Activated CD4-positive, alpha-beta T cell treated with anti-CD3 and anti-CD28 coated beads, Interleukin-2, amount 10 ng/mL, durations not matched to agents 7 days and 5 days (primary cell): ENCODE data around the gene CLEC3A. TPM values are rescaled to one million over a fixed set of nuclear protein-coding genes. Genes with fewer than 3 reads are reported as not detected.
"Not testable (repeated sequence)": the region's sequence is repeated elsewhere in the genome, so short reads cannot be mapped to it uniquely, and the experiment has no call there.

Source experiments
- CTCF ChIA-PET: fragments of 350-600 bp; sonication (Branson Sonifier 250); formaldehyde crosslinking; loops from one replicate; lab custom pipeline; 2021; ENCODE audit warnings: antibody characterized with exemption; lab: Charles Lee
- POLR2A ChIA-PET: fragments of 350-600 bp; sonication (Branson Sonifier 250); formaldehyde crosslinking; loops from one replicate; lab custom pipeline; 2021; ENCODE audit warnings: antibody characterized with exemption; lab: Charles Lee
- DNase-seq: peaks from one replicate; pipeline ENCODE4 v3.0.0-alpha.2; 2020
- H3K27ac Mint-ChIP-seq: one replicate; pipeline ENCODE4 v1.8.0; 2021; ENCODE audit warnings: mild to moderate bottlenecking, moderate library complexity, mixed read lengths
- H3K27me3 Mint-ChIP-seq: one replicate; pipeline ENCODE4 v1.8.0; 2021; ENCODE audit warnings: mixed read lengths
- H3K36me3 Mint-ChIP-seq: one replicate; pipeline ENCODE4 v1.8.0; 2021; ENCODE audit warnings: low read depth, mixed read lengths
- H3K4me1 Mint-ChIP-seq: one replicate; pipeline ENCODE4 v1.8.0; 2021; ENCODE audit warnings: mixed read lengths
- H3K4me3 Mint-ChIP-seq: one replicate; pipeline ENCODE4 v1.8.0; 2021; ENCODE audit warnings: mild to moderate bottlenecking, moderate library complexity, mixed read lengths
- H3K9me3 Mint-ChIP-seq: one replicate; pipeline ENCODE4 v1.8.0; 2021; ENCODE audit warnings: mixed read lengths
- total RNA-seq, 2 experiments: library from RNA; stranded (reverse); gene quantifications; one replicate each; pipeline ENCODE4 v1.2.3, GENCODE V29; 2021

The CLEC3A gene
- total RNA-seq, 2 experiments from 2014 or later = not detected

GRCh38 chr16:78048319-78048718 is 26.0 kb downstream of the CLEC3A start:
- no peaks in the 10 kb centered on the region for H3K36me3 Mint-ChIP-seq
- H3K4me1 Mint-ChIP-seq = no peaks in the 10 kb centered on the region
- H3K4me3 Mint-ChIP-seq = no peak overlapping the region
- DNase-seq = no peak
- ChIA-PET POLR2A (no interaction called here), CTCF (no interaction called here)
- peaks cover 4% of the 10 kb centered on the region for H3K27me3 Mint-ChIP-seq
- H3K27ac Mint-ChIP-seq = no peak overlapping the region
- H3K9me3 Mint-ChIP-seq = no peaks in the 10 kb centered on the region

DNA sequence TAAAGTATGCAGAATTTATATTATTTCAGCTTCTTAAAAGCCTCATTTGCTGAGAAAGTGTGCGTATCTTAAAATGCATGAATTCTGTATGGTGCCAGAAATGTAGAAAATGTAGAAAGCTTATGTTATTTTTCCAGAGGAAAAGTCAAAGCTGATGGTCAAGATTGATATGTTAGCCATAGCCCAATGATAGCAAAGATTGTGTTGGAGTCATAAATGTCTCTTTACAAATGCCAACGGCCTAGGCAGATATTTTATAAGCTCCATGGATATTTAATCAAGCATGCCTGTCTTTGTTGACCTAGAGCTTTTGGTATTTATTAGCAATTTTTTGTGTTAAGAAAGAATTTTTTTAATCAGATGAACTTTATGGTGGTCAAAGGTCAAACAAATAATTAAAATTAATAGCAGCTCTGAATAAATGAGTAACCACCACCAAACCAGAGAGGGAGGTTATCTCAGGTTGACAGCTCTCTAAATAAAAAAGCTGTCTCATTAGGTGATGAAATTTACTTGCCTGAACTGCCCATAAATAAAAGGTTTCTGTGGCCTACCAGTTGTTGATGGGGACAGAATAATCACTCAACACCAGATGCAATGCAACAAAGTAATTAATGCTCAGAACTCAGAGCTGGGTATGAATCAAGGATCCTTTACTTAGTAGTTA is 28.5 kb downstream of the CLEC3A start:
- no peaks in the 10 kb centered on the region for H3K36me3 Mint-ChIP-seq
- POLR2A ChIA-PET = no interaction called here
- no peak for DNase-seq
- no peaks in the 10 kb centered on the region for H3K4me1 Mint-ChIP-seq
- H3K27ac Mint-ChIP-seq = no peak overlapping the region
- no peak overlapping the region for H3K4me3 Mint-ChIP-seq
- no peaks in the 10 kb centered on the region for H3K9me3 Mint-ChIP-seq
- CTCF ChIA-PET = no interaction called here
- peaks cover 2% of the 10 kb centered on the region for H3K27me3 Mint-ChIP-seq

DNA sequence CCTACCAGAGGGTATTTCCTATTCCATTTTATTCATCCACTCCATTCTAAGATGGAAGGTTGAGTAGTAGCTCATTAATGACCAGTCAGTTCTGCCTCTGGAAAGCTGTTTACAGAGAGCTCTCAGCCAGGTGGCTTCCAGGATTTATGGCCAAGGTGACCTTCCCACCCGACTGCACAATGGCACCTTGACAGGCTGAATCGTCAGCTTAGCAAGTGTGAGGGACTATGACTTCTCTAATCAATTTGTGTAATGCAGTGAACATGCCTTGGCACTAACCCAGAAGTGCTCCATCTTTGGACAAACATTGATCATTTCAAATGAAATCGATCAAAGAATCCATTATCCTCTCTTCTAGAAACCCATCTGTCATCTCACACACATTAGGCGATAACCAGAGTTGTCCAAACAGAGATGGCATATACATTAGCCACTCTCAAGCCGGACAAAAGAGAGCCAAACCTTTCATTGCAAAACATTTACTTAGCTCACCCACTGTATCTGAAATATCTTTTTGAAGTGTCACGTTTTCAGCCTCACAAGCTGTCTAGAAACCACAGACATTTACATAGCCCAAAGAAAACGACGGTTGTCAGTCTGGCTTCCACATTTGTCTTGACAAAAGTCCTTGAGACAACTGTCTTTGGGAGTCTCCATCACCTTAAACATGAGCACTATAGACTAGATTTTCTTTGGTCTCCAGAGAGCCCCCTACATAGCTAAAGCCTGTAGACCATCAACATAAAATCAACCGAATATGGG is 35.6 kb downstream of the CLEC3A start:
- Mint-ChIP-seq H3K27ac (no peak overlapping the region), H3K27me3 (no peaks in the 10 kb centered on the region), H3K4me1 (no peaks in the 10 kb centered on the region), H3K4me3 (no peak overlapping the region), H3K9me3 (no peaks in the 10 kb centered on the region), H3K36me3 (no peaks in the 10 kb centered on the region)
- no peak for DNase-seq
- CTCF ChIA-PET = interaction anchor here (1.0 kb wide), 1 partner anchor 42 kb away, joined by 3 read pairs; the partner anchor contains the start of gene WWOX
- POLR2A ChIA-PET = no interaction called here

DNA sequence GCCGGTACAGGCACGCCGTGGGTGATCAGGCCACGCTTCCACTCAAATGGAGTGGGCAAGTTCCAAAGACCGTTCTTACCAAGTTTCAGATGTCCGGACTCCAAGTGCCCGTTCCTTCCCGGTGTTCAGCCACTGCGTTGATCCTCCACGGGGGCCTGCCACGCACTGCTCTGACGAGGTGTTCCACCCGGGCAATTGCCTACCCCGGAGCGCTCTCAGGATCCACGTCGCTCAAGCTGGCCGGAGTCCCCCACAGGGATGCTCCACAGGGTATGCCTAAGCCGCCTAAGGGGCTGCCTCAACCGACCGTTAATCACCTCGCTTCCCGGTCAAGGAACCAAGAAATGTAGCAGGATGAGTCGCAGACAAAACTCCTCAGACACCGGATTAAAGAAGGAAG is 37.5 kb downstream of the CLEC3A start:
- DNase-seq, H3K36me3 Mint-ChIP-seq, H3K27ac Mint-ChIP-seq, H3K4me1 Mint-ChIP-seq, POLR2A ChIA-PET, H3K9me3 Mint-ChIP-seq, H3K27me3 Mint-ChIP-seq, H3K4me3 Mint-ChIP-seq: not testable (repeated sequence)
- CTCF ChIA-PET = interaction anchor here (0.6 to 0.8 kb wide), 2 partner anchors 40 to 201 kb away, joined by 3 to 4 read pairs; no protein-coding TSS in a partner anchor

DNA sequence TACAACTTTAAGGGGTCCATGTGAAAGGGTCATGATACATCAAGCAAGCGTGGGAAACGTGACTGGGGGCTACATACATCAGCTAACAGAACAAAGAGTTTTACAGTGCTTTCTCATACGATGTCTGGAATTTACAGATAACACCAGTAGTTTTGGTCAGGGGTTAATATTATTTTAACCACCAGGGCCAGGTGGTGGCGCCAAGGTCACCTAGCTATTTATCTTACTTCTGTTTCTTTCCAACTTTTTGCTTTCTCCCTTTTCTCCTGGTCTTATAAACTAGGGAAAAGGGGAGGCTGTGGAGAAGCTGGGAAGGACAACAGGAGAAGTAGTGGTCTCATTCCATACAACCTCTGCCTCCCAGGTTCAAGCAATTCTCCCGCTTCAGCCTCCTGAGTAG is 37.9 kb downstream of the CLEC3A start:
- Mint-ChIP-seq H3K9me3 (no peaks in the 10 kb centered on the region), H3K4me1 (no peaks in the 10 kb centered on the region), H3K4me3 (no peak overlapping the region), H3K27me3 (peaks cover 2% of the 10 kb centered on the region), H3K36me3 (no peaks in the 10 kb centered on the region), H3K27ac (no peak overlapping the region)
- POLR2A ChIA-PET = no interaction called here
- DNase-seq = no peak
- CTCF ChIA-PET = interaction anchor here (0.8 kb wide), 1 partner anchor 40 kb away, joined by 3 read pairs; no protein-coding TSS in a partner anchor

DNA sequence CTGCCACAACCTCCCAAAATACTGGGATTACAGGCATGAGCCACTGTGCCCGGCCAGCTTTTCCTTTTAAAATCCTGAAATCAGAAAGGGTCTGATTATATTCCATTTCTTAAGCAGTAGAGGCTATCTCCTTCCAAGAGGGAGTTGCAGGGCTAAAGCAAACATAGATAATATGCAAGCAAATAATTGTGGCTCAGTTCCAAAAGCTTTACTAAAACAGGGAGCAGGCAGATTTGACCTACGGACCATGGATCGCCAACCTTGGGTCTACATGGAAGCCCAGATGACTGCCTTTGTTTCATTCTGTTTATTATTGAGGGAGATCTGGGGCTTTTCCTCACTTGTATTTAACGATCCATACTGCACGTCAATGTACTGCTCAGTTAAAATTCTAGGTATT is 38.5 kb downstream of the CLEC3A start:
- H3K4me1 Mint-ChIP-seq = no peaks in the 10 kb centered on the region
- POLR2A ChIA-PET = no interaction called here
- CTCF ChIA-PET = no interaction called here

DNA sequence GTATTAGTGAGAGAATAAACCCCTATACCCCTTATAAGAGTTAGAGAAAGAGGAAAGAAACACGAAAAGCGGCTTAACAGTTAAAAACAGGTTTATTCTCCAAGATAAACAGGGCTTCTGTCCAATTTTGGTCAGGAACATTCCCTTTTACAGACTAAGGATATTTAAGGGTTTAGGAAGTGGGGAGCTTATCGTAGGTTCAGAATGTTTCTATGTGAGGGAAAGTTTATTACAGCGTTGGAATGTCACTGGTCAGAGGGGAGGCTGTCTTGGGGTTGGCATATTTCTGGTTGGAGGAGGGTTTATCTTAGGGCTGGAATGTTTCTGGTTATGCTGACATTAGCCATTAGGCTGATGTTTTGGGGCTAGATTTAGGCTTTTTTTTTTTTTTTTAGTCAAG is 43.0 kb downstream of the CLEC3A start:
- DNase-seq = no peak
- ChIA-PET POLR2A (no interaction called here), CTCF (interaction anchor here (0.6 kb wide), 1 partner anchor 54 kb away, joined by 3 read pairs; no protein-coding TSS in a partner anchor)
- H3K9me3 Mint-ChIP-seq = no peaks in the 10 kb centered on the region
- H3K4me3 Mint-ChIP-seq = no peak overlapping the region
- no peaks in the 10 kb centered on the region for H3K36me3 Mint-ChIP-seq
- H3K27ac Mint-ChIP-seq = no peak overlapping the region
- peaks cover 3% of the 10 kb centered on the region for H3K27me3 Mint-ChIP-seq
- no peaks in the 10 kb centered on the region for H3K4me1 Mint-ChIP-seq

More for the DNA sequence above, 38.5 kb downstream of the CLEC3A start:
- no peak for DNase-seq
- Mint-ChIP-seq H3K36me3 (no peaks in the 10 kb centered on the region), H3K9me3 (no peaks in the 10 kb centered on the region), H3K27ac (no peak overlapping the region), H3K27me3 (peaks cover 3% of the 10 kb centered on the region), H3K4me3 (no peak overlapping the region)

DNA sequence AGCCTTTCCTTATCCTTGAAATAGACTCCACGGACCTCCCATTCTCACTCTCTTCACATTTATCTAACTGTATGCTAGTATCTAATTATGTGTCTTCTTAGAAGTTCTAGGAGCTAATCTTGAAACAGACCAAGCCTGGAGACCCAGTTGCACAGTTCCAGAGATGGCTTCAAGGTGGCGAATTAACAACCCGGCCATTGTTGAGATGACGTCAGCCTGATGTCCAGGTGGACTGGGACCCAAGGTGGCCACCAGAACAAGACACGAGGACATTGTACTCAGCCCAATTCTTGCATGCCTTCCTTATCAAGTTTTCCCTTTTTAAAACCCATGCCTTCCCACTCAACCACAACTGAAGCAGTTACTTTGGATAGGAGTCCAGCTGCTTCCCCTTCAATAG is 47.6 kb downstream of the CLEC3A start:
- Mint-ChIP-seq H3K36me3 (no peaks in the 10 kb centered on the region), H3K9me3 (no peaks in the 10 kb centered on the region), H3K4me3 (no peak overlapping the region), H3K27ac (no peak overlapping the region), H3K4me1 (no peaks in the 10 kb centered on the region), H3K27me3 (peaks cover 6% of the 10 kb centered on the region)
- no peak for DNase-seq
- ChIA-PET POLR2A (no interaction called here), CTCF (no interaction called here)

GRCh38 chr16:78072275-78072674 is 49.9 kb downstream of the CLEC3A start:
- Mint-ChIP-seq H3K27me3 (peaks cover 5% of the 10 kb centered on the region), H3K4me1 (no peaks in the 10 kb centered on the region), H3K4me3 (no peak overlapping the region), H3K9me3 (no peaks in the 10 kb centered on the region), H3K36me3 (no peaks in the 10 kb centered on the region), H3K27ac (no peak overlapping the region)
- ChIA-PET POLR2A (no interaction called here), CTCF (no interaction called here)
- no peak for DNase-seq

GRCh38 chr16:78075800-78076199 is 53.5 kb downstream of the CLEC3A start:
- H3K4me1 Mint-ChIP-seq = no peaks in the 10 kb centered on the region
- CTCF ChIA-PET = no interaction called here
- DNase-seq = no peak
- no peaks in the 10 kb centered on the region for H3K9me3 Mint-ChIP-seq
- no peak overlapping the region for H3K4me3 Mint-ChIP-seq
- no peaks in the 10 kb centered on the region for H3K36me3 Mint-ChIP-seq
- POLR2A ChIA-PET = no interaction called here
- no peak overlapping the region for H3K27ac Mint-ChIP-seq
- peaks cover 10% of the 10 kb centered on the region for H3K27me3 Mint-ChIP-seq

- CTCF ChIA-PET = no interaction called here
- DNase-seq = no peak
- H3K27ac Mint-ChIP-seq = no peak overlapping the region
- peaks cover 8% of the 10 kb centered on the region for H3K27me3 Mint-ChIP-seq
- no peak overlapping the region for H3K4me3 Mint-ChIP-seq
- H3K4me1 Mint-ChIP-seq = no peaks in the 10 kb centered on the region
- H3K36me3 Mint-ChIP-seq = no peaks in the 10 kb centered on the region
- no peaks in the 10 kb centered on the region for H3K9me3 Mint-ChIP-seq
- POLR2A ChIA-PET = no interaction called here
These were observed 59.0 kb downstream of the CLEC3A start for GRCh38 chr16:78081341-78081740.
